Measurements from ENCODE around the gene FATE1. TPM values are rescaled to one million over a fixed set of nuclear protein-coding genes. Genes with fewer than 3 reads are reported as not detected.

The FATE1 gene
- total and polyA plus RNA-seq, 2 of the 8 experiments (the other 6 are each of a cell fraction or from before 2014, with no cell fraction given), result 0.12 TPM; not detected in 1

DNA sequence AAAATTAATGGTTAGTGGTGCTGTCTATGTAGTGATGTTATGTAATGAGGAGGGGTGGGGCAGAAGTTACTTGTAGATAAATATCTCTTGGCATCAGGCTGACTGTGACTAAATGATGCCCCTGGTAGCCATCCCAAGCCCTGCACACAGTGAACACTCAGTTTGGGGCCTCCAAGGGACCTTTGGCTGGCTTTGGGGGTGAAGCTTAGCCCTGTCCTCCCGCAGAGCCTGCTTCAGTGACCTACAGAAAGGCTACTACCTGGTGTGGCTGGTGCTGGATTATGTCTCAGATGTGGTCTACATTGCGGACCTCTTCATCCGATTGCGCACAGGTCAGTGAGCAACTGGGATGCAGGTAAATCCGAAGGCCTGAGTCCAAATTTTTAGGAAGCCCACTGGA is 26.5 kb downstream of the FATE1 start:
- no peak overlapping the region for H3K4ac ChIP-seq (replicated peaks; ENCODE audit: insufficient read length, low read depth, low read length)
- no peak overlapping the region for H3K4me2 ChIP-seq (ENCODE audit: insufficient read depth in 1 of 2, low read depth in 2 of 2, low read length in 2 of 2)
- H3K9ac ChIP-seq (replicated peaks in 1 of 4; ENCODE audit: extremely low read depth in 1 of 4, low read depth in 3 of 4, low read length in 3 of 4), result no peak overlapping the region
- H2BK12ac ChIP-seq (ENCODE audit: low read depth, low read length), result no peak overlapping the region
- POLR2A ChIA-PET (ENCODE audit: partially characterized antibody), result no interaction called here
- H3K56ac ChIP-seq (replicated peaks; ENCODE audit: insufficient read length, low read depth, low read length), result no peak overlapping the region
- no peak overlapping the region for H2BK5ac ChIP-seq (ENCODE audit: low read depth, low read length)
- no peaks in the 10 kb centered on the region for H3K36me3 ChIP-seq (ENCODE audit: control insufficient read depth in 2 of 4, insufficient read depth in 4 of 4, low read length in 3 of 4)
- H4K20me1 ChIP-seq (replicated peaks in 1 of 2; ENCODE audit: control insufficient read depth in 1 of 2, insufficient read depth in 2 of 2, low read length in 2 of 2), result no peaks in the 10 kb centered on the region
- CTCF ChIA-PET (ENCODE audit: partially characterized antibody), result no interaction called here
- no peaks in the 10 kb centered on the region for H3K9me3 ChIP-seq (ENCODE audit: insufficient read depth in 2 of 2, low read depth in 1 of 2, low read length in 1 of 2)
- no peak overlapping the region for H3K27ac ChIP-seq (ENCODE audit: low read depth, low read length)
- H3K23ac ChIP-seq (ENCODE audit: insufficient read length), result no peak overlapping the region
- no peaks in the 10 kb centered on the region for H3K4me1 ChIP-seq (replicated peaks in 1 of 4; ENCODE audit: control insufficient read depth in 3 of 4, insufficient read depth in 4 of 4, low read length in 3 of 4)
- DNase-seq (ENCODE audit: low read depth in 1 of 2, low spot score in 2 of 2) (no peak), FAIRE-seq (no peak)
- H4K8ac ChIP-seq (ENCODE audit: extremely low read depth, insufficient read depth, low read length), result no peak overlapping the region
- no peak overlapping the region for H2BK20ac ChIP-seq (ENCODE audit: low read length)
- no peak overlapping the region for H3K14ac ChIP-seq (ENCODE audit: insufficient read length)
- no peaks in the 10 kb centered on the region for H3K23me2 ChIP-seq (ENCODE audit: low read depth, low read length)
- H3K79me2 ChIP-seq (ENCODE audit: control insufficient read depth in 1 of 2, insufficient read depth in 2 of 2, low read length in 2 of 2), result no peaks in the 10 kb centered on the region
- H4K91ac ChIP-seq (replicated peaks; ENCODE audit: insufficient read length, low read length), result no peak overlapping the region
- no peak overlapping the region for H2AFZ ChIP-seq (ENCODE audit: low read length)
- H2AK5ac ChIP-seq (ENCODE audit: low read depth, low read length), result no peak overlapping the region
- no peak overlapping the region for H3K18ac ChIP-seq (ENCODE audit: extremely low read depth, low read length)
- H3K4me3 ChIP-seq (ENCODE audit: extremely low read depth in 1 of 4, insufficient read depth in 2 of 4, low read depth in 3 of 4, low read length in 4 of 4), result no peak overlapping the region
- H2BK15ac ChIP-seq (ENCODE audit: low read length), result no peak overlapping the region
- H3K27me3 ChIP-seq (replicated peaks in 1 of 4; ENCODE audit: control insufficient read depth in 3 of 4, extremely low read depth in 1 of 4, insufficient read depth in 3 of 4, low read length in 3 of 4), result no peaks in the 10 kb centered on the region
- H3K79me1 ChIP-seq (ENCODE audit: low read depth, low read length), result no peaks in the 10 kb centered on the region
- H4K5ac ChIP-seq (ENCODE audit: insufficient read length, low read depth, low read length), result no peak overlapping the region
- WGBS, 2 experiments (ENCODE audit: extremely low coverage in 1 of 2, insufficient coverage in 1 of 2, insufficient read length in 1 of 2, insufficient replicate concordance in 2 of 2, low coverage in 1 of 2, low lambda C conversion rate in 2 of 2, missing lambda C conversion rate in 1 of 2), result 95% methylated on average over 3 of the region's 5 CpGs; no CpG with 5 or more reads in 1 of the 2 experiments
- no peak overlapping the region for H2BK120ac ChIP-seq (replicated peaks; ENCODE audit: low read depth, low read length)
- TF ChIP-seq, protein P1, sequence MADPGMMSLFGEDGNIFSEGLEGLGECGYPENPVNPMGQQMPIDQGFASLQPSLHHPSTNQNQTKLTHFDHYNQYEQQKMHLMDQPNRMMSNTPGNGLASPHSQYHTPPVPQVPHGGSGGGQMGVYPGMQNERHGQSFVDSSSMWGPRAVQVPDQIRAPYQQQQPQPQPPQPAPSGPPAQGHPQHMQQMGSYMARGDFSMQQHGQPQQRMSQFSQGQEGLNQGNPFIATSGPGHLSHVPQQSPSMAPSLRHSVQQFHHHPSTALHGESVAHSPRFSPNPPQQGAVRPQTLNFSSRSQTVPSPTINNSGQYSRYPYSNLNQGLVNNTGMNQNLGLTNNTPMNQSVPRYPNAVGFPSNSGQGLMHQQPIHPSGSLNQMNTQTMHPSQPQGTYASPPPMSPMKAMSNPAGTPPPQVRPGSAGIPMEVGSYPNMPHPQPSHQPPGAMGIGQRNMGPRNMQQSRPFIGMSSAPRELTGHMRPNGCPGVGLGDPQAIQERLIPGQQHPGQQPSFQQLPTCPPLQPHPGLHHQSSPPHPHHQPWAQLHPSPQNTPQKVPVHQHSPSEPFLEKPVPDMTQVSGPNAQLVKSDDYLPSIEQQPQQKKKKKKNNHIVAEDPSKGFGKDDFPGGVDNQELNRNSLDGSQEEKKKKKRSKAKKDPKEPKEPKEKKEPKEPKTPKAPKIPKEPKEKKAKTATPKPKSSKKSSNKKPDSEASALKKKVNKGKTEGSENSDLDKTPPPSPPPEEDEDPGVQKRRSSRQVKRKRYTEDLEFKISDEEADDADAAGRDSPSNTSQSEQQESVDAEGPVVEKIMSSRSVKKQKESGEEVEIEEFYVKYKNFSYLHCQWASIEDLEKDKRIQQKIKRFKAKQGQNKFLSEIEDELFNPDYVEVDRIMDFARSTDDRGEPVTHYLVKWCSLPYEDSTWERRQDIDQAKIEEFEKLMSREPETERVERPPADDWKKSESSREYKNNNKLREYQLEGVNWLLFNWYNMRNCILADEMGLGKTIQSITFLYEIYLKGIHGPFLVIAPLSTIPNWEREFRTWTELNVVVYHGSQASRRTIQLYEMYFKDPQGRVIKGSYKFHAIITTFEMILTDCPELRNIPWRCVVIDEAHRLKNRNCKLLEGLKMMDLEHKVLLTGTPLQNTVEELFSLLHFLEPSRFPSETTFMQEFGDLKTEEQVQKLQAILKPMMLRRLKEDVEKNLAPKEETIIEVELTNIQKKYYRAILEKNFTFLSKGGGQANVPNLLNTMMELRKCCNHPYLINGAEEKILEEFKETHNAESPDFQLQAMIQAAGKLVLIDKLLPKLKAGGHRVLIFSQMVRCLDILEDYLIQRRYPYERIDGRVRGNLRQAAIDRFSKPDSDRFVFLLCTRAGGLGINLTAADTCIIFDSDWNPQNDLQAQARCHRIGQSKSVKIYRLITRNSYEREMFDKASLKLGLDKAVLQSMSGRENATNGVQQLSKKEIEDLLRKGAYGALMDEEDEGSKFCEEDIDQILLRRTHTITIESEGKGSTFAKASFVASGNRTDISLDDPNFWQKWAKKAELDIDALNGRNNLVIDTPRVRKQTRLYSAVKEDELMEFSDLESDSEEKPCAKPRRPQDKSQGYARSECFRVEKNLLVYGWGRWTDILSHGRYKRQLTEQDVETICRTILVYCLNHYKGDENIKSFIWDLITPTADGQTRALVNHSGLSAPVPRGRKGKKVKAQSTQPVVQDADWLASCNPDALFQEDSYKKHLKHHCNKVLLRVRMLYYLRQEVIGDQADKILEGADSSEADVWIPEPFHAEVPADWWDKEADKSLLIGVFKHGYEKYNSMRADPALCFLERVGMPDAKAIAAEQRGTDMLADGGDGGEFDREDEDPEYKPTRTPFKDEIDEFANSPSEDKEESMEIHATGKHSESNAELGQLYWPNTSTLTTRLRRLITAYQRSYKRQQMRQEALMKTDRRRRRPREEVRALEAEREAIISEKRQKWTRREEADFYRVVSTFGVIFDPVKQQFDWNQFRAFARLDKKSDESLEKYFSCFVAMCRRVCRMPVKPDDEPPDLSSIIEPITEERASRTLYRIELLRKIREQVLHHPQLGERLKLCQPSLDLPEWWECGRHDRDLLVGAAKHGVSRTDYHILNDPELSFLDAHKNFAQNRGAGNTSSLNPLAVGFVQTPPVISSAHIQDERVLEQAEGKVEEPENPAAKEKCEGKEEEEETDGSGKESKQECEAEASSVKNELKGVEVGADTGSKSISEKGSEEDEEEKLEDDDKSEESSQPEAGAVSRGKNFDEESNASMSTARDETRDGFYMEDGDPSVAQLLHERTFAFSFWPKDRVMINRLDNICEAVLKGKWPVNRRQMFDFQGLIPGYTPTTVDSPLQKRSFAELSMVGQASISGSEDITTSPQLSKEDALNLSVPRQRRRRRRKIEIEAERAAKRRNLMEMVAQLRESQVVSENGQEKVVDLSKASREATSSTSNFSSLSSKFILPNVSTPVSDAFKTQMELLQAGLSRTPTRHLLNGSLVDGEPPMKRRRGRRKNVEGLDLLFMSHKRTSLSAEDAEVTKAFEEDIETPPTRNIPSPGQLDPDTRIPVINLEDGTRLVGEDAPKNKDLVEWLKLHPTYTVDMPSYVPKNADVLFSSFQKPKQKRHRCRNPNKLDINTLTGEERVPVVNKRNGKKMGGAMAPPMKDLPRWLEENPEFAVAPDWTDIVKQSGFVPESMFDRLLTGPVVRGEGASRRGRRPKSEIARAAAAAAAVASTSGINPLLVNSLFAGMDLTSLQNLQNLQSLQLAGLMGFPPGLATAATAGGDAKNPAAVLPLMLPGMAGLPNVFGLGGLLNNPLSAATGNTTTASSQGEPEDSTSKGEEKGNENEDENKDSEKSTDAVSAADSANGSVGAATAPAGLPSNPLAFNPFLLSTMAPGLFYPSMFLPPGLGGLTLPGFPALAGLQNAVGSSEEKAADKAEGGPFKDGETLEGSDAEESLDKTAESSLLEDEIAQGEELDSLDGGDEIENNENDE (IDR thresholded peaks at IDR 0.05; ENCODE audit: insufficient replicate concordance, low read length), result no peak

Data from H1 (cell line).